HG02840 (cell line): Measurements from ENCODE around the gene AGT.
"Not testable (repeated sequence)": the region's sequence is repeated elsewhere in the genome, so short reads cannot be mapped to it uniquely, and the experiment has no call there.

Experiments
- ATAC-seq: cut with Tn5 transposase; IDR thresholded peaks from one replicate; pipeline ENCODE4 v1.9.1; 2021; ENCODE audit warnings: mild to moderate bottlenecking, moderate library complexity, moderate number of reproducible peaks; ENCODE audit not compliant: unreplicated experiment, low FRiP score

Gene AGT

GRCh38 chr1:230708631-230709580 is 5.0 kb downstream of the AGT start:
- ATAC-seq: no peak

DNA sequence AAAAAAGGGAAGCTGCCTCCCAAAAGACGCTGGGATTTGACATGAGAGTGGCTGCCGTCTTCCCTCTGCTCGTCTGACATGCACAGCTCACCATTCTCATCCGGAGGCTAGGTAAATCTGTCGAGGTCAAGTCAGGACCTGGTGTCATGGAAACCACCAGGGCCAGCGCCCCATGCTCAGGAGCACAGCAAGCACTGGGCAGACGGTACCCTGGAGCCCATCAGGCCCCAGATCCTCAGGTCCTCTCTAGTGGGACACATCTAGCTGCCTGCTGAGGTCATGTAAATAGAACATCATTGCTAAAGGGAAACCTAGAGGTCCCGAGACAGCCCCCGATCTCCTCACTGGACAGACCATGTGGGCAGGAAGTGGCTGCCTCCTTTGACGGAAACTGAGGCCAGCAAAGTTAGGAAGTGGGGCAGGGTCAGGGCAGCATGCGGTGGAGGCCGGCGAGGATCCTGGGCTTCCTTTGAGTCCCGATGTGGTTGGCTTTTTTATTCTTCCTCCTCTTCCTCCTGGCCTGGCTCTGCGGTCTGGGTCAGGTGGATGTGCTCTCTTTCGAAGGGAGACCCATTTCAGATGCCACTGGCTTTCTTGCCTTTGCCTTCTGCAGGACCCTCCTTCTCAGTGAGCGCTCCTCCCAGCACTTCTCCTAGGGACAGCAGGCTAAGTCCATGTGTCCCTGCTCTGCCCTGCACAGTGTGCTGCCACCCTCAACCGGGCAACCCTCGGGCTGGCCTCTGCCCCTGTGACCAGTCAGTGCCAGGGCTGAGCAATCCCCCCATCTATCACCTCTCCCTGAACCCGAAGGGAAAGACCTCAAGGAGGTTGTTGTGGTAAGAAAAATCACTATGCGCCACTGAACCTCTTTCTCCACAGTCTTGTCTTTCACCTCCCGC is 5.9 kb downstream of the AGT start:
- no peak for ATAC-seq

DNA sequence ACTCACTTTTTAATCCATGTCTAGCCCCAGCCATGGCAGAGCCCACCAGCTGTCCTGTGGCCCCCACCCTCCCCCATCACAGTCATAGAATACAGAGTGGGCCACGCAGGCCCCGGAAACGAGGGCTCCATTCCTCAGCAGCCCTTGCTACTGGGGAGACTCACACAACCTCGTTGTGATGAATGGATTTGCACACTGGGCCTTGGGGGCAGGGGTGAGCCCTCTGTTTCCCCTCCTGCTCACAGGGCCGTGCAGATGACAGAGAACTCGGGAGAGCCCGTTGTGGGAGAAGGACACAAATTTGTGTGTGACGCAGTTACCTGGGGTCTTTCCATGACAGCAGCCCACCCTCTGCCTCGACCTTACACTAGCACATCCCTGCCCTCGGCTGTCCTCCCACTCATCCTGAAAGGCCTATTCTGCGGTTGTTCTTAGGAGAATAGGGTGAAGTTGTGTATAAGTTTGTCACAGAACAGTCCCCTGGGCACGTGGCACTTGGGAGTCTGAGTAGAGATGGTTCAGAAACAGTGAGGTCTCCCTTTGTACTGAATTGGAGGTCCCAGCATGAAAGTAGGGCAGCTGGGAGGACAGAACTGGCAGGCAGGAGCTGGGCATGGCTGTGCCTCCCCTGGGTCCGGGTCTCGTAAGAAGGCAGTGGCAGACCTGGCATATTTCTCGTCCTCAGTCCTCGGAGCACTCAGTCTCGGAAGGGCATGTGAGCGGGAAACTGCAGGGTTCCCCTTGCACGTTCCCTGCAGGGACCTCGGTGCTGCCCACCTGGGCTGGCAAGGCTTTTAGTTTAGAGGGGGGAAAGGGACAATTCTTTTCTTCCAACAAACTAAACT is 6.8 kb downstream of the AGT start:
- no peak for ATAC-seq

- no peak for ATAC-seq
Measured at GRCh38 chr1:230706020-230706699, 7.8 kb downstream of the AGT start.

GRCh38 chr1:230705289-230706019 is 8.5 kb downstream of the AGT start:
- no peak for ATAC-seq

- no peak for ATAC-seq
Measured at GRCh38 chr1:230704830-230705229, 9.1 kb downstream of the AGT start.

GRCh38 chr1:230703679-230704385 is 10.1 kb downstream of the AGT start:
- ATAC-seq: no peak

- no peak for ATAC-seq
Measured at GRCh38 chr1:230702934-230703678, 10.8 kb downstream of the AGT start.

GRCh38 chr1:230701895-230702768 is 11.8 kb downstream of the AGT start:
- no peak for ATAC-seq

DNA sequence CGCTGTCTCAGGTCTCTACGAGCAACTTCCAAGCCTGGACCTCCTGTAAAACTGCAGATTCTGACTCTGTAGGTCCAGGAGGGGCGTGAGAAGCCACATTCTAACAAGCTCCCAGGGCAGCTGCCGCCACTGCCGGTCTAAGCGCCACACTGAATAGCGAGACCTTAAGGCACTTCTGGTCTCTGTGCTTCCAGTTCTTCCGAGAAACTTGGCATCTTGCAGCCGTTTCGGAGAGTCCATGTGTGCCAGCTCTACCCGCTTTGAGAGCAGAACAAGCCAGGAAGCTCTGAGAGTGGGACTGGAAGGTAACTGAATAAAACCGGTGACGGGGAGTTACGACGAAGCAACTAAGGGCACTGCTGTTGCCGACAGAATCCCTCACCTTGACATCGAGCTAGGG is 12.5 kb downstream of the AGT start:
- ATAC-seq: no peak

- no peak for ATAC-seq
Measured at GRCh38 chr1:230700132-230700531, 13.8 kb downstream of the AGT start.

DNA sequence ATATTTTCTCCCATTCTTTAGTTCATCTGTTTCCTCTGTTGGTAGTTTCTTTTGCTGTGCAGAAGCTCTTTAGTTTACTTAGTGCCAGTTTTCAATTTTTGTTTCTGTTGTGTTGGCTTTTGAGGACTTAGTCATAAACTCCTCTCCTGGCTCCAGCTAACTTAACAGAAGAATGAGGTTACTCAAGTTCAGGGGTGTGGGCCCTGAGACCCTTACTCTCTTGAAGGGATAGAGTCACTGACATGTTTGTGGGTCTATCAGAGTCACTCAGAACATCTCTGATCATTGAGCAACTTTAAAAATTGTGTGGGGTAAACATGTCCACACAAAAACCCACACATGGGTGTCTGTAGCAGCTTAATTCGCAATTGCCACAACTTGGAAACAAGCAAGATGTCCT is 14.2 kb downstream of the AGT start:
- no peak for ATAC-seq

GRCh38 chr1:230698964-230699363 is 15.0 kb downstream of the AGT start:
- ATAC-seq: not testable (repeated sequence)

- no peak for ATAC-seq
Measured at GRCh38 chr1:230698130-230698529, 15.8 kb downstream of the AGT start.

- no peak for ATAC-seq
Measured at GRCh38 chr1:230696722-230697437, 17.0 kb downstream of the AGT start.

- ATAC-seq: no peak
Measured at GRCh38 chr1:230696218-230696617, 17.7 kb downstream of the AGT start.
